SK-N-SH (cell line): ENCODE data around the gene SYNE1.

Source experiments
- CTCF ChIP-seq: fragments of 200-600 bp; sonication (generic); IDR thresholded peaks from 2 replicates; pipeline ENCODE4 v1.6.1; 2017; ENCODE audit warnings: antibody characterized with exemption, mild to moderate bottlenecking, moderate library complexity
- EP300 ChIP-seq, 2 experiments: IDR thresholded peaks; 2 replicates each; pipeline versions ENCODE4 v1.4.0 to v1.6.1; 2012; ENCODE audit warnings: borderline replicate concordance in 1 of 2, low read depth in 1 of 2, low read length in 1 of 2
- EZH2phosphoT487 ChIP-seq: fragments of 200-600 bp; sonication (generic); IDR thresholded peaks from 2 replicates; pipeline ENCODE4 v1.6.1; 2017; ENCODE audit warnings: low read depth, mixed run types, mild to moderate bottlenecking, antibody characterized with exemption, moderate library complexity, borderline replicate concordance
- FOXM1 ChIP-seq: IDR thresholded peaks from 2 replicates; pipeline ENCODE4 v1.4.0; 2012; ENCODE audit warnings: low read depth, mild to moderate bottlenecking
- GABPA ChIP-seq: IDR thresholded peaks from 2 replicates; pipeline ENCODE4 v1.4.0; 2012; ENCODE audit warnings: low read depth, mild to moderate bottlenecking
- MEF2A ChIP-seq: IDR thresholded peaks from 2 replicates; pipeline ENCODE4 v1.4.0; 2012; ENCODE audit warnings: low read depth, borderline replicate concordance
- RCOR1 ChIP-seq: fragments of 150-350 bp; IDR thresholded peaks from 2 replicates; pipeline ENCODE4 v1.6.1; 2017; ENCODE audit warnings: antibody characterized with exemption, low read length
- REST ChIP-seq: IDR thresholded peaks from 2 replicates; pipeline ENCODE4 v1.6.1; 2012; ENCODE audit warnings: mild to moderate bottlenecking, low read depth, low read length, moderate library complexity
- SMC3 ChIP-seq: IDR thresholded peaks from 2 replicates; pipeline ENCODE4 v1.6.1; 2012; ENCODE audit warnings: low read depth, low read length, improper control_type of control experiment
- YY1 ChIP-seq: IDR thresholded peaks from 2 replicates; pipeline ENCODE4 v1.4.0; 2012; ENCODE audit warnings: low read depth, mild to moderate bottlenecking
- TF ChIP-seq, protein P1 (sequence below): fragments of 150-350 bp; IDR thresholded peaks from 2 replicates; pipeline ENCODE4 v1.6.1; 2017; ENCODE audit warnings: antibody characterized with exemption, low read length, low read depth, borderline replicate concordance

DNA sequence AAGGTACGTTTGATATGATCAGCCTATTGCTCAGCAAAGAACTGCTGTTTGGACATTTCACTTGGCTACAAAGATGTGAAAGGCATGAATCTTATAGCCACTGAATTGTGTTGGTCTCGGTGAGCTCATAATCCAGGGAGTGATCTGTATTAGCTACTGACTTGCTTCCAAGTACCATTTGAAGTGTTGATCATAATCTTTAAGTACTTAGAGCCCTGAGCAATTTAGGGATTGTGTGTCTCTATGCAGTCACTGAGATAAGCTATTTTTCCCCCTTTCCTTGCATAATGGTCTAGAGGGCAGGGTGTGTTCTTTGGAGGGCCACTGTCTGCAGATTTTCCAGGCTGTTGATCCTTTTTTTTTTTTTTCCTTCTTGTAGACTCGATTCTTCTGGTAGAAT is 436.0 kb downstream of the SYNE1 start:
- TF ChIP-seq CTCF, result no peak
- TF ChIP-seq SMC3, result no peak
- no peak for TF ChIP-seq EZH2phosphoT487
- TF ChIP-seq MEF2A, result no peak
- no peak for TF ChIP-seq REST
- TF ChIP-seq, protein P1, sequence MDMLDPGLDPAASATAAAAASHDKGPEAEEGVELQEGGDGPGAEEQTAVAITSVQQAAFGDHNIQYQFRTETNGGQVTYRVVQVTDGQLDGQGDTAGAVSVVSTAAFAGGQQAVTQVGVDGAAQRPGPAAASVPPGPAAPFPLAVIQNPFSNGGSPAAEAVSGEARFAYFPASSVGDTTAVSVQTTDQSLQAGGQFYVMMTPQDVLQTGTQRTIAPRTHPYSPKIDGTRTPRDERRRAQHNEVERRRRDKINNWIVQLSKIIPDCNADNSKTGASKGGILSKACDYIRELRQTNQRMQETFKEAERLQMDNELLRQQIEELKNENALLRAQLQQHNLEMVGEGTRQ, result no peak
- TF ChIP-seq GABPA, result no peak
- no peak for TF ChIP-seq YY1
- TF ChIP-seq RCOR1, result no peak
- TF ChIP-seq FOXM1, result no peak
- no peak for TF ChIP-seq EP300 (IDR thresholded peaks at IDR 0.05; ENCODE audit: borderline replicate concordance in 1 of 2, low read depth in 1 of 2, low read length in 1 of 2)
